Measurements from ENCODE around the gene BCAS4.
A peak's percentile ranks its signal among the peaks of the same experiment; 100 is the strongest.

The BCAS4 gene

GRCh38 chr20:50883856-50884255 lies 89.0 kb downstream of the BCAS4 start:
- Histone ChIP-seq H3K36me3 (peaks cover 3 to 29% (median 18%) of the 10 kb centered on the region in 3 donors), H3K4me3 (no peak overlapping the region), H3K4me1 (no peaks in the 10 kb centered on the region), H3K27ac (no peak overlapping the region), H3K9me3 (no peaks in the 10 kb centered on the region), H3K27me3 (no peaks in the 10 kb centered on the region)
- DNase-seq: peak in 1 of 2 donors; percentile 10
- intact Hi-C loops (cut with DNase I; ENCODE audit: low total_unique reads): no loop called here
- TF ChIP-seq CTCF (IDR thresholded peaks at IDR 0.05): no peak

- Histone ChIP-seq H3K27ac (no peak overlapping the region), H3K4me1 (no peaks in the 10 kb centered on the region), H3K27me3 (no peaks in the 10 kb centered on the region), H3K4me3 (no peak overlapping the region), H3K9me3 (no peaks in the 10 kb centered on the region), H3K36me3 (peaks cover 14 to 34% (median 25%) of the 10 kb centered on the region in 3 donors)
- no peak for TF ChIP-seq CTCF (IDR thresholded peaks at IDR 0.05)
- DNase-seq: peak in 1 of 2 donors; percentile 9
- intact Hi-C loops (cut with DNase I; ENCODE audit: low total_unique reads): no loop called here
Observed at GRCh38 chr20:50885068-50885467, 90.2 kb downstream of the BCAS4 start.

GRCh38 chr20:50885781-50886180 lies 90.9 kb downstream of the BCAS4 start:
- no peak overlapping the region for H3K4me3 ChIP-seq
- peaks cover 14 to 30% (median 29%) of the 10 kb centered on the region in 3 donors for H3K36me3 ChIP-seq
- peak in 1 of 2 donors; percentile 11 for DNase-seq
- H3K9me3 ChIP-seq: no peaks in the 10 kb centered on the region
- no peak for TF ChIP-seq CTCF (IDR thresholded peaks at IDR 0.05)
- no peak overlapping the region for H3K27ac ChIP-seq
- no peaks in the 10 kb centered on the region for H3K27me3 ChIP-seq
- no peaks in the 10 kb centered on the region for H3K4me1 ChIP-seq
- intact Hi-C loops (cut with DNase I; ENCODE audit: low total_unique reads): no loop called here

- no peak for TF ChIP-seq CTCF (IDR thresholded peaks at IDR 0.05)
- intact Hi-C loops (cut with DNase I; ENCODE audit: low total_unique reads): no loop called here
- Histone ChIP-seq H3K4me1 (no peaks in the 10 kb centered on the region), H3K27me3 (no peaks in the 10 kb centered on the region), H3K36me3 (peaks cover 15 to 35% (median 34%) of the 10 kb centered on the region in 3 donors), H3K9me3 (no peaks in the 10 kb centered on the region), H3K4me3 (no peak overlapping the region), H3K27ac (no peak overlapping the region)
- DNase-seq: peak in 1 of 2 donors; percentile 4
Observed at GRCh38 chr20:50886184-50886790, 91.4 kb downstream of the BCAS4 start.

GRCh38 chr20:50887576-50887975 lies 92.7 kb downstream of the BCAS4 start:
- Histone ChIP-seq H3K9me3 (no peaks in the 10 kb centered on the region), H3K36me3 (peaks cover 25 to 48% (median 47%) of the 10 kb centered on the region in 3 donors), H3K4me1 (no peaks in the 10 kb centered on the region), H3K4me3 (no peak overlapping the region), H3K27ac (no peak overlapping the region), H3K27me3 (no peaks in the 10 kb centered on the region)
- TF ChIP-seq CTCF (IDR thresholded peaks at IDR 0.05): no peak
- intact Hi-C loops (cut with DNase I; ENCODE audit: low total_unique reads): no loop called here
- no peak for DNase-seq
